B cell (primary cell): ENCODE data around the gene GPR162. TPM values are rescaled to one million over a fixed set of nuclear protein-coding genes. Genes with fewer than 3 reads are reported as not detected.

Source experiments
- polyA plus RNA-seq: library from polyadenylated mRNA; depleted of rRNA; stranded (reverse); fragments of >200 nt; gene quantifications from 2 replicates; pipeline ENCODE4 v1.2.3, GENCODE V29; 2012
- total RNA-seq, 2 donors: library from RNA; stranded (reverse); fragments of 120-200 nt in 1 of 2; gene quantifications; 1 replicate in 1 of 2; 2 replicates in 1 of 2; pipeline versions ENCODE4 v1.2.3 to v1.2.4, GENCODE V29; 2013 to 2022

GPR162 gene
- total and polyA plus RNA-seq, 2 donors (not counting 1 experiment from before 2014, with no cell fraction given), result 0.54 TPM; not detected in 1

Other genes starting within 250 kb of the GPR162 start
- gene CHD4, start 214.4 kb upstream of the GPR162 start, total RNA-seq, result 287 and 327 TPM in 2 replicates
- gene CHD4, start 214.4 kb upstream of the GPR162 start, polyA plus RNA-seq, result 101 and 181 TPM in 2 replicates
- 59.6 and 60.4 TPM in 2 replicates for gene LPAR5, start 185.9 kb upstream of the GPR162 start, total RNA-seq
- gene LPAR5, start 185.9 kb upstream of the GPR162 start, polyA plus RNA-seq, result 13.6 and 29.0 TPM in 2 replicates
- 11.9 and 12.3 TPM in 2 replicates for gene ACRBP, start 174.4 kb upstream of the GPR162 start, total RNA-seq
- 10.7 and 12.2 TPM in 2 replicates for gene ACRBP, start 174.4 kb upstream of the GPR162 start, polyA plus RNA-seq
- gene ING4, start 158.7 kb upstream of the GPR162 start, total RNA-seq, result 81.1 TPM in 2 replicates
- 87.7 and 110 TPM in 2 replicates for gene ING4, start 158.7 kb upstream of the GPR162 start, polyA plus RNA-seq
- 108 and 115 TPM in 2 replicates for gene ZNF384, start 132.4 kb upstream of the GPR162 start, total RNA-seq
- gene ZNF384, start 132.4 kb upstream of the GPR162 start, polyA plus RNA-seq, result 64.8 and 83.4 TPM in 2 replicates
- gene PIANP, start 121.0 kb upstream of the GPR162 start, total RNA-seq, result 0.51 and 0.54 TPM in 2 replicates
- 0.23 and 0.24 TPM in 2 replicates for gene PIANP, start 121.0 kb upstream of the GPR162 start, polyA plus RNA-seq
- 28.3 and 29.4 TPM in 2 replicates for gene COPS7A, start 97.8 kb upstream of the GPR162 start, total RNA-seq
- 42.3 and 46.0 TPM in 2 replicates for gene COPS7A, start 97.8 kb upstream of the GPR162 start, polyA plus RNA-seq
- 97.2 and 106 TPM in 2 replicates for gene MLF2, start 68.7 kb upstream of the GPR162 start, total RNA-seq
- 190 and 205 TPM in 2 replicates for gene MLF2, start 68.7 kb upstream of the GPR162 start, polyA plus RNA-seq
- gene PTMS, start 55.5 kb upstream of the GPR162 start, total RNA-seq, result 2.1 and 3.4 TPM in 2 replicates
- gene PTMS, start 55.5 kb upstream of the GPR162 start, polyA plus RNA-seq, result 1.0 and 2.2 TPM in 2 replicates
- not detected in 2 replicates for gene LAG3, start 49.3 kb upstream of the GPR162 start, total RNA-seq
- not detected in 2 replicates for gene LAG3, start 49.3 kb upstream of the GPR162 start, polyA plus RNA-seq
- 0.49 TPM in 2 replicates for gene CD4, start 32.3 kb upstream of the GPR162 start, total RNA-seq
- 2.1 and 2.2 TPM in 2 replicates for gene CD4, start 32.3 kb upstream of the GPR162 start, polyA plus RNA-seq
- gene P3H3, start 6.6 kb downstream of the GPR162 start, total RNA-seq, result 0.22 TPM in 1 of 2 replicates, not detected in the other
- 0.09 and 0.85 TPM in 2 replicates for gene P3H3, start 6.6 kb downstream of the GPR162 start, polyA plus RNA-seq
- 0.27 and 0.49 TPM in 2 replicates for gene GNB3, start 19.1 kb downstream of the GPR162 start, total RNA-seq
- gene GNB3, start 19.1 kb downstream of the GPR162 start, polyA plus RNA-seq, result 0.27 and 0.71 TPM in 2 replicates
- gene CDCA3, start 29.5 kb downstream of the GPR162 start, total RNA-seq, result 1.6 and 1.8 TPM in 2 replicates
- 2.0 and 2.3 TPM in 2 replicates for gene CDCA3, start 29.5 kb downstream of the GPR162 start, polyA plus RNA-seq
- 56.8 and 59.7 TPM in 2 replicates for gene USP5, start 30.3 kb downstream of the GPR162 start, total RNA-seq
- gene USP5, start 30.3 kb downstream of the GPR162 start, polyA plus RNA-seq, result 35.1 and 35.5 TPM in 2 replicates
- gene TPI1, start 45.7 kb downstream of the GPR162 start, total RNA-seq, result 178 and 181 TPM in 2 replicates
- 107 and 187 TPM in 2 replicates for gene TPI1, start 45.7 kb downstream of the GPR162 start, polyA plus RNA-seq
- 13.5 and 16.0 TPM in 2 replicates for gene SPSB2, start 51.5 kb downstream of the GPR162 start, total RNA-seq
- 6.4 and 9.4 TPM in 2 replicates for gene SPSB2, start 51.5 kb downstream of the GPR162 start, polyA plus RNA-seq
- gene LRRC23, start 83.0 kb downstream of the GPR162 start, total RNA-seq, result 14.4 and 15.5 TPM in 2 replicates
- 5.3 and 7.0 TPM in 2 replicates for gene LRRC23, start 83.0 kb downstream of the GPR162 start, polyA plus RNA-seq
- gene ENO2, start 92.8 kb downstream of the GPR162 start, total RNA-seq, result 55.3 and 59.7 TPM in 2 replicates
- 32.9 and 42.5 TPM in 2 replicates for gene ENO2, start 92.8 kb downstream of the GPR162 start, polyA plus RNA-seq
- 49.5 and 50.8 TPM in 2 replicates for gene ATN1, start 106.1 kb downstream of the GPR162 start, total RNA-seq
- gene ATN1, start 106.1 kb downstream of the GPR162 start, polyA plus RNA-seq, result 21.0 and 22.2 TPM in 2 replicates
- not detected in 2 replicates for gene RNU7-1, start 122.0 kb downstream of the GPR162 start, total RNA-seq
- gene RNU7-1, start 122.0 kb downstream of the GPR162 start, polyA plus RNA-seq, result not detected in 2 replicates
- 90.9 and 95.0 TPM in 2 replicates for gene C12orf57, start 122.2 kb downstream of the GPR162 start, total RNA-seq
- 430 and 460 TPM in 2 replicates for gene C12orf57, start 122.2 kb downstream of the GPR162 start, polyA plus RNA-seq
- 311 and 312 TPM in 2 replicates for gene PTPN6, start 129.5 kb downstream of the GPR162 start, total RNA-seq
- gene PTPN6, start 129.5 kb downstream of the GPR162 start, polyA plus RNA-seq, result 674 and 874 TPM in 2 replicates
- 158 and 171 TPM in 2 replicates for gene PHB2, start 148.8 kb downstream of the GPR162 start, total RNA-seq
- 199 and 269 TPM in 2 replicates for gene PHB2, start 148.8 kb downstream of the GPR162 start, polyA plus RNA-seq
- 65.1 and 67.0 TPM in 2 replicates for gene EMG1, start 149.1 kb downstream of the GPR162 start, total RNA-seq
- 16.5 and 25.5 TPM in 2 replicates for gene EMG1, start 149.1 kb downstream of the GPR162 start, polyA plus RNA-seq
- 26.2 and 26.3 TPM in 2 replicates for gene LPCAT3, start 196.7 kb downstream of the GPR162 start, total RNA-seq
- gene LPCAT3, start 196.7 kb downstream of the GPR162 start, polyA plus RNA-seq, result 14.7 and 17.6 TPM in 2 replicates
- gene C1S, start 238.9 kb downstream of the GPR162 start, total RNA-seq, result 0.64 and 0.78 TPM in 2 replicates
- gene C1S, start 238.9 kb downstream of the GPR162 start, polyA plus RNA-seq, result 0.21 and 2.3 TPM in 2 replicates